ENCODE results near the gene ATE1. TPM values are rescaled to one million over a fixed set of nuclear protein-coding genes. Genes with fewer than 3 reads are reported as not detected.
"Not testable (repeated sequence)": the region's sequence is repeated elsewhere in the genome, so short reads cannot be mapped to it uniquely, and the experiment has no call there.

Gene ATE1
- total RNA-seq, 1 experiment from 2014 or later: 27.8 TPM

GRCh38 chr10:121947343-121948330, 19.8 kb upstream of the ATE1 start:
- DNase-seq: no peak
- Histone ChIP-seq H3K27me3 (no peaks in the 10 kb centered on the region), H3K4me1 (no peaks in the 10 kb centered on the region), H3K4me3 (no peak overlapping the region), H3K27ac (no peak overlapping the region), H3K9me3 (replicated peaks) (no peaks in the 10 kb centered on the region), H3K36me3 (no peaks in the 10 kb centered on the region)

DNA sequence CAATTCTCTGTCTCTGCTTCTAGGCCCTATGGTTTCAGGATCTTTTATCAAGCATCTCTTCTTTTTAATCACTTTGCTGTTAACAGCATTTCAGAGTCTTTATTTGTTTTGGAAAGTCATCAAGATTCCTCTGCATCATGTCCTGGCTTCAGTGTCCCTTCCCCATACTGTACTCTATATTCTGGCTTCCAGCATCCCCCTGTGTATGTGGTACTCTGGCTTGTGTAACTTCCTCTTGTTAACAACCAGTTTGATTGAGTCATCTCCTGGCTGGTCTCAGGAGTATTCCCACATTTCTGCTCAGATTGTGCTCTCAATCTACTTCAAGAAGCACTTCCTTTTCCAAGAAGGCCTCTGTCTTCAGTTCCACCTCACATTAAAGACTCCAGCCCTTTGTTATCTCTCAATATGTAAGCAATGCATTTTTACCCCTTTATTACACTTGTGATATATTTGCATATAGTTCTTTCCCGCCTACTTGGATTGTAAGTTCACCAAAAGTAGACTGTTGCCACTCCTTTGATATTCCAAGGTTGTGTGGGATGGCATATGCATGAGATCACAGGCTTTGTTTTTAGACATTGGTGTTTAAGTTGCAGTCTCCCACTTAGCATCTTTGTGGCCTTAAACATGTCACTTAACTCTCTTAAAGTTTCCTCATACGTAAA, 15.1 kb upstream of the ATE1 start:
- H3K9me3 ChIP-seq (replicated peaks): no peaks in the 10 kb centered on the region
- no peak overlapping the region for H3K27ac ChIP-seq
- no peaks in the 10 kb centered on the region for H3K36me3 ChIP-seq
- no peaks in the 10 kb centered on the region for H3K4me1 ChIP-seq
- DNase-seq: no peak
- H3K4me3 ChIP-seq: no peak overlapping the region
- H3K27me3 ChIP-seq: no peaks in the 10 kb centered on the region

DNA sequence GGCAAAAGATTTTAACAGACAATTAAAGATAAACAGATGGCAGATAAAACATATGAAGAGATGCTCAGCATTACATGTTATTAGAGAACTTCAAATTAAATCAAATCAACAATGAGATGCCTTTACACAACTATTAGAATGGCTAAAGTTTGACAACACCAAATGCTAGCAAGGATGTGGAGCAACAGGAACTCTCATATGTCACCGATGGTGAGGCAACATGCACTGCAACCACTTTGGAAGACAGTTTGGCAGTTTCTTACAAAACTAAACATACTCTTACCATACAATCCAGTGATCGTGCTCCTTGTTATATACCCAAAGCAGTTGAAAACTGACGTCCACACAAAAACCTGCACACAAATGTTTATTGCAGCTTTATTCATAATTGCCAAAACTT, 13.7 kb upstream of the ATE1 start:
- no peaks in the 10 kb centered on the region for H3K9me3 ChIP-seq (replicated peaks)
- H3K27me3 ChIP-seq: no peaks in the 10 kb centered on the region
- no peak for DNase-seq
- no peak overlapping the region for H3K27ac ChIP-seq
- no peaks in the 10 kb centered on the region for H3K36me3 ChIP-seq
- no peak overlapping the region for H3K4me3 ChIP-seq
- no peaks in the 10 kb centered on the region for H3K4me1 ChIP-seq

- Histone ChIP-seq H3K27ac (no peak overlapping the region), H3K9me3 (replicated peaks) (no peaks in the 10 kb centered on the region), H3K36me3 (no peaks in the 10 kb centered on the region), H3K27me3 (no peaks in the 10 kb centered on the region), H3K4me1 (no peaks in the 10 kb centered on the region), H3K4me3 (no peak overlapping the region)
- no peak for DNase-seq
Observed at GRCh38 chr10:121936295-121936694, 8.5 kb upstream of the ATE1 start.

DNA sequence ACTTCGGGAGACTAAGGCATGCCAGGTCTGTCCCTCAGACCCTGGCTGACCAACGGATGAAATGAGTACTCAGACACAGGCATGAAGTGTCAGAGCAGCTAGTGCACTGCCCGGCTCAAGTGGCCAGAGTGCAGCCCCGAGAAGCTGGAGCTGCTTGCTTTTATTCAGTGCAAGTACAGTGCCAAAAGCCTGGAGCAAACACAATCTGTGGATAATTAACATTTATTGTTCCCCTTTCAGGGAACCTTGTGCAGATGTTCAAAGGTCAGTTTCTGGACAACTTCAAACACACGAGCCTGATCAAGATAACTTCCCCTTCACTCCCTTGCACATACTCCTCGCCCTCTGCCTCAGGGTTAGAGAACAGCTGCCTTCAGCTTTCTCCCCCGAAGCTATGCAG, 7.9 kb upstream of the ATE1 start:
- Histone ChIP-seq H3K36me3 (no peaks in the 10 kb centered on the region), H3K4me1 (0 out of 2 replicates have a peak, but pooled peaks cover 2% of the 10 kb centered on the region), H3K27me3 (no peaks in the 10 kb centered on the region), H3K9me3 (replicated peaks) (no peaks in the 10 kb centered on the region), H3K27ac (no peak overlapping the region), H3K4me3 (no peak overlapping the region)
- peak in 1 of 2 experiments; percentile 34 for DNase-seq

DNA sequence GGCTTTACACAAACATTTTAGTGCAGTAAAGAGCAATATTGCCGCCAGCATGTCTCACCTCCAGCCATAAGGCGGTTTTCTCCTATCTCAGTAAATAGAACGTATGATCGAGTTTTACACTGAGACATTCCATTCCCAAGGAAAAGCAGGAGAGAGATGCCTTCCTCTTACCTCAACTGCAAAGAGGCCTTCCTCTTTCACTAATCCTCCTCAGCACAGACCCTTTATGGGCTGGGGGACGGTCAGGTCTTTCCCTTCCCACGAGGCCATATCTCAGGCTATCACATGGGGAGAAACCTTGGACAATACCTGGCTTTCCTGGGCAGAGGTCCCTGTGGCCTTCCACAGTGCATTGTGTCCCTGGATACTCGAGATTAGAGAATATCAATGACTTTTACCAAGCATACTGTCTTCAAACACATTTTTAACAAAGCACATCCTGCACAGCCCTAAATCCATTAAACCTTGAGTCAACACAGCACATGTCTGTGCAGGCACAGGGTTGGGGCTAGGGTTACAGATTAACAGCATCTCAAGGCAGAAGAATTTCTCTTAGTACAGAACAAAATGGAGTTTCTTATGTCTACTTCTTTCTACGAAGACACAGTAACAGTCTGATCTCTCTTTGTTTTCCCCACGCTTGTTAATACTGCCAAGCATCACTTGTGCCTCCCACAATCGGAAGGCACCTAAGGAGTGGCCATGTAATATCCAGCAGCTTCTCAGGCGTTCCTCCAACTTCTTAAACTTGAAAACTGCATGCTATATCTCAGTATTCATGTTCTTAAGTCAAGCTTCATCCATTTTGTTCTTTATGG, 2.6 kb upstream of the ATE1 start:
- H3K9me3 ChIP-seq (replicated peaks); H3K27ac ChIP-seq; H3K4me1 ChIP-seq: not testable (repeated sequence)

DNA sequence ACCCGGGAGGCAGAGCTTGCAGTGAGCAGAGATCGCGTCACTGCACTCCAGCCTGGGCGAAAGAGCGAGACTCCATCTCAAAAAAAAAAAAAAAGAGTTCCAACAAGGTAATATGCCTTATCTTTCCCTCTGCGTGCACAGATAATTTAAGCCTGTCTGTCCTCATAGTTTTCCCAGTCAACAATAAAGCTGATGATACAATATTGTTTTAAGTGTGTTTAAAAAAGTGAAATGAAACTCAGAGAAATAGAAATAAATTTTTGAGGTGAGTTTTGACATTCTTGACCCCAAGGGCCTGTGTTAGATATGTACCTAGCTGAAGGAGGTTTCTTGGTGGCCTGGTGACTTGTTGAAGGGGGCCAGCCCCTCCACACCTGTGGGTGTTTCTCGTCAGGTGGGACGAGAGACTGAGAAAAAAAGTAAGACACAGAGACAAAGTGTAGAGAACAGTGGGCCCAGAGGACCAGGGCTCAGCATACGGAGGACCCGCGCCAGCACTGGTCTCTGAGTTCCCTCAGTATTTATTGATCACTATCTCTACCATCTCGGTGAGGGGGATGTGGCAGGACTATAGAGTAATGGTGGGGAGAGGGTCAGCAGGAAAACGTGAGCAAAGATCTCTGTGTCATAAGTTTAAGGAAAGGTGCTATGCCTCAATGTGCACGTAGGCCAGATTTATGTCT, 1.9 kb upstream of the ATE1 start:
- DNase-seq; H3K4me3 ChIP-seq; H3K9me3 ChIP-seq (replicated peaks); H3K36me3 ChIP-seq; H3K27me3 ChIP-seq; H3K27ac ChIP-seq; H3K4me1 ChIP-seq: not testable (repeated sequence)

More for the DNA sequence above, 2.6 kb upstream of the ATE1 start:
- not testable (repeated sequence) for H3K36me3 ChIP-seq, DNase-seq, H3K27me3 ChIP-seq, H3K4me3 ChIP-seq

DNA sequence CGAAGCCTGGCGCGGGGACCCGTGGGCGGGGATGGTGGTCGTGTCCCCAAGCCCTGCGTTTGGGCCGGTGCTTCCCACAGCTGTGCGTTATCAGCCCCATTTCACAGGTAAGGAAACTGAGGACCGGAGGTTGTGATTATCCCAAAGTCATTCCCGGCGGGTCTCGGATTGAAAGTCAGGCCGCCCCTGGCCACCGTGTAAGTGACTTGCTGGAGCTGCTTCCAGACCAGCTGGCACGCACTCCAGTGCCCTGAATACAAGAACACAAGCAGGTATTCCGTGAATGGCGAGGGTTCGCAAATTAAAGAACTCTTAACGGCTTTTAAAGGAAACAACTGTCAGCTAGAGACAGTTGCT, 675 bp upstream of the ATE1 start:
- H3K36me3 ChIP-seq: peaks cover 4% of the 10 kb centered on the region; the same call in 1 of the 2 replicates

GRCh38 chr10:121927318-121927840, 452 bp downstream of the ATE1 start:
- Histone ChIP-seq H3K27me3 (no peaks in the 10 kb centered on the region), H3K4me3 (peak overlapping the region; percentile 96), H3K36me3 (peaks cover 4% of the 10 kb centered on the region; the same call in 1 of the 2 replicates), H3K27ac (peak overlapping the region; percentile 95), H3K9me3 (replicated peaks) (no peaks in the 10 kb centered on the region), H3K4me1 (peaks cover 8% of the 10 kb centered on the region)
- DNase-seq: peak; percentile 72 to 81

More for the DNA sequence above, 675 bp upstream of the ATE1 start:
- Histone ChIP-seq H3K9me3 (replicated peaks) (no peaks in the 10 kb centered on the region), H3K27me3 (no peaks in the 10 kb centered on the region), H3K27ac (peak overlapping the region; percentile 95), H3K4me1 (peaks cover 8% of the 10 kb centered on the region), H3K4me3 (peak overlapping the region; percentile 96)
- no peak for DNase-seq

- peaks cover 8% of the 10 kb centered on the region for H3K4me1 ChIP-seq
- no peaks in the 10 kb centered on the region for H3K27me3 ChIP-seq
- H3K9me3 ChIP-seq (replicated peaks): no peaks in the 10 kb centered on the region
- DNase-seq: peak in 1 of 2 experiments; percentile 46
- peaks cover 4% of the 10 kb centered on the region; the same call in 1 of the 2 replicates for H3K36me3 ChIP-seq
- peak overlapping the region; percentile 96 for H3K4me3 ChIP-seq
- peak overlapping the region; percentile 0; the same call in 1 of the 2 replicates for H3K27ac ChIP-seq
Observed at GRCh38 chr10:121926671-121927317, 1.0 kb downstream of the ATE1 start.

GRCh38 chr10:121926157-121926556, 1.7 kb downstream of the ATE1 start:
- no peaks in the 10 kb centered on the region for H3K27me3 ChIP-seq
- peaks cover 5% of the 10 kb centered on the region; the same call in 1 of the 2 replicates for H3K36me3 ChIP-seq
- no peaks in the 10 kb centered on the region for H3K9me3 ChIP-seq (replicated peaks)
- H3K27ac ChIP-seq: no peak overlapping the region
- DNase-seq: no peak
- peak overlapping the region; percentile 96 for H3K4me3 ChIP-seq
- H3K4me1 ChIP-seq: peaks cover 8% of the 10 kb centered on the region

DNA sequence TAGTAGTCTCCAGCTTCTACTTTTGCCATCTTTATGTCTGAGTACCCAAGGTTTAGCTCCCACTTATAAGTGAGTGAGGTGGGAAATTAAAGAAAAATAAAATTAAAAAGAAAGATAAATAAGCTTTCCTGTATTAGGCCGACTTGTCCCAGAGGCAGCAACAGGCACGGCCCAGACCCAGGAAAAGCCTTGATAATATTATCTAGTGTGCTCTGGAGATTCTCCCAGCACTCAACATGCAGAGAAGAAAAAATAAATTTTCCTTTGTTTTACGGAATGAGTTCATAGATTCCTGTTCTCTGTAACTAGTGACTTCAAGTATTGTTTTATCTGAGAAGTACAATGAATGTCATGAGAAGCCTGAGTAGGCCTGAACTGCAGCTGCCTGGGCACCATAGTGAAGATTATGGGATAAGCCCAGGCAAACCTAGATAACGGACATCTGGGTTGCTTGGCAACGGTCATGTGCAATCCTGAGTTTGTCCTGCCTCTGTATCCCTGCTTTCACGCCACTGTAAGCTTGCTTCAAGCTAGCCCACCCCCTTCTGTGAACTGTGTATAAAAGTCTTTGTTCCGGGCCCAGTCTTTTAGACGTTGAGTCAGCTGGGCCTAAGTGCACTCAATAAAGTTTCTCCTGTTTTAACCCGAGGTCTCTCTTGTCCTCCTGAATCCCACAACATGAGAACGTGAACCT, 6.4 kb downstream of the ATE1 start:
- peaks cover 4% of the 10 kb centered on the region; the same call in 1 of the 2 replicates for H3K4me1 ChIP-seq
- H3K27ac ChIP-seq: no peak overlapping the region
- H3K9me3 ChIP-seq (replicated peaks): no peaks in the 10 kb centered on the region
- H3K4me3 ChIP-seq: no peak overlapping the region
- H3K27me3 ChIP-seq: no peaks in the 10 kb centered on the region
- no peak for DNase-seq
- H3K36me3 ChIP-seq: peaks cover 21% of the 10 kb centered on the region

- Histone ChIP-seq H3K27ac (no peak overlapping the region), H3K36me3 (peaks cover 32% of the 10 kb centered on the region), H3K27me3 (no peaks in the 10 kb centered on the region), H3K4me3 (no peak overlapping the region), H3K4me1 (no peaks in the 10 kb centered on the region), H3K9me3 (replicated peaks) (no peaks in the 10 kb centered on the region)
- no peak for DNase-seq
Observed at GRCh38 chr10:121919666-121920065, 8.2 kb downstream of the ATE1 start.

Data from SJCRH30 (cell line).